HUES64 (cell line): ENCODE results near the gene GNB1L.

Experiments
- H3K27ac ChIP-seq: 2 replicates; pipeline ENCODE4 v1.7.0; 2013; ENCODE audit warnings: low read depth, low read length, inconsistent platforms
- H3K27me3 ChIP-seq: 2 replicates; pipeline ENCODE4 v1.6.1; 2013; ENCODE audit warnings: mild to moderate bottlenecking, low read length; ENCODE audit not compliant: insufficient read depth
- H3K36me3 ChIP-seq: 2 replicates; pipeline ENCODE4 v1.6.1; 2013; ENCODE audit warnings: mild to moderate bottlenecking, low read length; ENCODE audit not compliant: insufficient read depth
- H3K4me1 ChIP-seq: 2 replicates; pipeline ENCODE4 v1.6.1; 2013; ENCODE audit warnings: mild to moderate bottlenecking, low read length, moderate library complexity; ENCODE audit not compliant: insufficient read depth
- H3K4me3 ChIP-seq: 2 replicates; pipeline ENCODE4 v1.5.1; 2013; ENCODE audit warnings: mild to moderate bottlenecking, low read length, moderate library complexity
- H3K9ac ChIP-seq: 2 replicates; pipeline ENCODE4 v1.6.1; 2013; ENCODE audit warnings: mild to moderate bottlenecking, low read depth, low read length
- H3K9me3 ChIP-seq: 2 replicates; pipeline ENCODE4 v1.6.1; 2013; ENCODE audit warnings: low read depth, low read length; ENCODE audit not compliant: insufficient read depth
- WGBS: fragments of 150-250, 120-280 bp; methylation state at CpG from one replicate; pipeline ENCODE4 v1.1.7; 2013; ENCODE audit warnings: missing lambda C conversion rate; 5-methylcytosine and 5-hydroxymethylcytosine counted together

The GNB1L gene

GRCh38 chr22:19791894-19792293, 62.8 kb downstream of the GNB1L start:
- no peak overlapping the region for H3K27ac ChIP-seq
- H3K9me3 ChIP-seq = no peaks in the 10 kb centered on the region
- no peak overlapping the region for H3K4me3 ChIP-seq
- no peaks in the 10 kb centered on the region for H3K4me1 ChIP-seq
- H3K9ac ChIP-seq = no peak overlapping the region
- H3K36me3 ChIP-seq = no peaks in the 10 kb centered on the region
- no peaks in the 10 kb centered on the region for H3K27me3 ChIP-seq

- Histone ChIP-seq H3K4me3 (no peak overlapping the region), H3K9ac (no peak overlapping the region), H3K9me3 (no peaks in the 10 kb centered on the region), H3K27me3 (no peaks in the 10 kb centered on the region), H3K4me1 (no peaks in the 10 kb centered on the region), H3K36me3 (no peaks in the 10 kb centered on the region), H3K27ac (no peak overlapping the region)
Observed at GRCh38 chr22:19791243-19791642, 63.4 kb downstream of the GNB1L start.

DNA sequence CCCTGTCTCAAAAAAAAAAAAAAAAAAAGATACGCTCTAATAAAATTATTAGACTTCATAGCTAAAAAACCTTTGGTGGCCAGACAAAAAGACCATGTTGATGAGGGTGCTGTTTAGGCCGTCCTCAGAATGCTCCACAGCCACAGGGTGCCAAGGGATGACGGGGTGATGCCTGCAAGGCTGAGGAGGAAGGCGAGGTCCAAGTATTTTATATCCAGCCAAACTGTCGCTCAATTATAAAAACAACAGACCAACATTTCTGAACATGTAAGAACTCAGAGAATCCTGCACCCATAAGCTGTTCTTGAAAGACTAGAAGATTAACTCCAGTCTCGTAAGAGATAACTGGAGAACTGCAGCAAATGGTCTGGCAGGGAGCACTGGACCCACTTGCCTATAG, 64.8 kb downstream of the GNB1L start:
- WGBS = 87% methylated on average over 5 of the region's 6 CpGs
- H3K9ac ChIP-seq = no peak overlapping the region

DNA sequence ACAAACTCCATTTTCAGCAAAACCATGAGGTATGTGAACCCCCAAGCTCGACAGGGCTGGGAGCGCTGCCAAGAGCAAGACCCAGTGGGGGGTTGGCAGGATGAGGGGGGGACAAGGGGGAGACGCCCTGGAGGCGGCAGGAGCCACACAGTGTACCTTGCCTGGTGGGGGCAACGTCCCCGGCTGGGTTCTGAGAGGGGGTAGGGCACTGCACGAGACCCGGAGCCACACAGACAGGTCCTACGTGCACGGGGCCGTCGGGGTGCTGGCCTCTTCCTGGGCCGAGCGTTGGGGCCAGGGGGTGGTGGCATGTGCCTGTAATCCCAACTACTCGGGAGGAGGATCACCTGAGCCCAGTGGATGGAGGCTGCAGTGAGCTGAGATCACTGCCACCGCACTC, 65.3 kb downstream of the GNB1L start:
- Histone ChIP-seq H3K9ac (no peak overlapping the region), H3K4me3 (no peak overlapping the region), H3K27me3 (no peaks in the 10 kb centered on the region), H3K36me3 (no peaks in the 10 kb centered on the region), H3K27ac (no peak overlapping the region), H3K9me3 (no peaks in the 10 kb centered on the region), H3K4me1 (no peaks in the 10 kb centered on the region)
- WGBS = 92% methylated on average over 16 of the region's 16 CpGs

More for the DNA sequence above, 64.8 kb downstream of the GNB1L start:
- Histone ChIP-seq H3K4me1 (no peaks in the 10 kb centered on the region), H3K4me3 (no peak overlapping the region), H3K9me3 (no peaks in the 10 kb centered on the region), H3K36me3 (no peaks in the 10 kb centered on the region), H3K27ac (no peak overlapping the region), H3K27me3 (no peaks in the 10 kb centered on the region)

GRCh38 chr22:19788661-19789225, 65.9 kb downstream of the GNB1L start:
- no peaks in the 10 kb centered on the region for H3K4me1 ChIP-seq
- WGBS = 97% methylated on average over 34 of the region's 34 CpGs
- no peaks in the 10 kb centered on the region for H3K27me3 ChIP-seq
- H3K9me3 ChIP-seq = no peaks in the 10 kb centered on the region
- no peak overlapping the region for H3K4me3 ChIP-seq
- H3K36me3 ChIP-seq = no peaks in the 10 kb centered on the region
- H3K27ac ChIP-seq = no peak overlapping the region
- no peak overlapping the region for H3K9ac ChIP-seq

- H3K4me1 ChIP-seq = no peaks in the 10 kb centered on the region
- WGBS = 92% methylated on average over 9 of the region's 9 CpGs
- no peak overlapping the region for H3K4me3 ChIP-seq
- H3K27ac ChIP-seq = no peak overlapping the region
- H3K36me3 ChIP-seq = no peaks in the 10 kb centered on the region
- H3K27me3 ChIP-seq = no peaks in the 10 kb centered on the region
- no peak overlapping the region for H3K9ac ChIP-seq
- no peaks in the 10 kb centered on the region for H3K9me3 ChIP-seq
Observed at GRCh38 chr22:19787849-19788141, 66.9 kb downstream of the GNB1L start.

- H3K4me1 ChIP-seq = no peaks in the 10 kb centered on the region
- H3K27ac ChIP-seq = no peak overlapping the region
- H3K36me3 ChIP-seq = no peaks in the 10 kb centered on the region
- H3K27me3 ChIP-seq = 0 out of 2 replicates have a peak, but pooled peaks cover 2% of the 10 kb centered on the region
- H3K4me3 ChIP-seq = no peak overlapping the region
- H3K9me3 ChIP-seq = no peaks in the 10 kb centered on the region
- WGBS = 94% methylated on average over 28 of the region's 28 CpGs
- no peak overlapping the region for H3K9ac ChIP-seq
Observed at GRCh38 chr22:19786959-19787848, 67.5 kb downstream of the GNB1L start.

DNA sequence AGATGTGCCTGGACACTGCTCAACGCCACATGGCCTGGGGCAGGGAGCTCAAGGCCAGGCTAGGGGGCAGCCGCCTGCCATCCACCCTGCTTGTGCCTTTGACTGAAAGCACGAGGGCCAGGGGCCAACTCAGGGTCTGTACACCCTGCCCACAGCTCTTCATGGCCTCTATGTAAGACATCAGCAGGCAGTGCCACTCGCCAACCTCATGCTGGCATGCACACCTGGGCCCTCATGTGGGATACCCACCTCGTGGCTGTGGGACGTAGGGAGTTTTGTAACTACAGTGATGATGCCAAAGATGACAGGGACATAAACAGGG, 68.4 kb downstream of the GNB1L start:
- Histone ChIP-seq H3K27me3 (0 out of 2 replicates have a peak, but pooled peaks cover 2% of the 10 kb centered on the region), H3K4me3 (no peak overlapping the region), H3K4me1 (no peaks in the 10 kb centered on the region), H3K9ac (no peak overlapping the region), H3K36me3 (no peaks in the 10 kb centered on the region), H3K27ac (no peak overlapping the region), H3K9me3 (no peaks in the 10 kb centered on the region)
- 88% methylated on average over 6 of the region's 6 CpGs for WGBS

GRCh38 chr22:19785461-19786263, 69.0 kb downstream of the GNB1L start:
- H3K27ac ChIP-seq = no peak overlapping the region
- 91% methylated on average over 22 of the region's 22 CpGs for WGBS
- no peak overlapping the region for H3K9ac ChIP-seq
- H3K9me3 ChIP-seq = no peaks in the 10 kb centered on the region
- H3K4me3 ChIP-seq = no peak overlapping the region
- H3K4me1 ChIP-seq = no peaks in the 10 kb centered on the region
- 0 out of 2 replicates have a peak, but pooled peaks cover 2% of the 10 kb centered on the region for H3K27me3 ChIP-seq
- H3K36me3 ChIP-seq = no peaks in the 10 kb centered on the region

DNA sequence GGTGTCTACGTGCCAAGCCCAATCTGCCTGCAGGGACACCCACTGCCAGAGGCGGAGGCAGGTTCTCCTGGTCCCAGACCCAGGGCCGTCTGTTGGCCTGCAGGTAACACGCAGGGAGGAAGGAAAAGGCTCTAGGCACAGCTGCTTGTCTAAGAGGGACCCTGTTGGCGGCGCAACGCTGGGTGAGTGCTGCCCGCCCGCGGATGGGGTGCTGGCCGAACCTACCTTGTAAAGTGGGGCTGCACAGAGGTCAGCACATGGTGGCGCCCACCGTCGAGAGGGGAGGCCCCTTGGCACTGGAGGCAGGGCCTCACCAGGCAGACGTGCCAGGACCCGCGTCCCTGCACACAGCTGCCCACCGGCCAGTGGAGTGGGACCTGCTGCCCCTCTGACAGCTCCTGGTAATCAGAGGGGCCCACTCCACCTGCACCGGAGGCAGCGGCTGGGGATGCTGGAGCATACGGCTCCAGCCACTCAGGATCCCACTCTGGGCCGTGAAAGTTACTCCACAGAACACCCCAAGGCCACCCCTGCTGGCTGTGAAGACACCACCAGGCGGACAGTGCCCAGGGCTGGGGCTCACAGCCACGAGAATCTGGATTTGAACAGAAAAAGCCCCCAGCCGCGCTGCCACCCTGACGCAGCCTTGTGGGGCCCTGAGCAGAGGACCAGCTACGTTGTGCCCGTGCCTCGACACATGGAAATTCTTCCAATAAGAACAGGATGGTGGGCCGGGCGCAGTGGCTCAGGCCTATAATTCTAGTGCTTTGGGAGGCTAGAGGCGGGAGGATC, 70.1 kb downstream of the GNB1L start:
- no peak overlapping the region for H3K27ac ChIP-seq
- H3K4me3 ChIP-seq = no peak overlapping the region
- H3K27me3 ChIP-seq = 0 out of 2 replicates have a peak, but pooled peaks cover 2% of the 10 kb centered on the region
- H3K9ac ChIP-seq = no peak overlapping the region
- H3K9me3 ChIP-seq = no peaks in the 10 kb centered on the region
- H3K4me1 ChIP-seq = no peaks in the 10 kb centered on the region
- H3K36me3 ChIP-seq = no peaks in the 10 kb centered on the region
- WGBS = 94% methylated on average over 33 of the region's 33 CpGs
